LNCaP clone FGC (cell line): Measurements from ENCODE around the gene SIGLEC11.

Experiments used
- DNase-seq: peaks from one replicate; pipeline ENCODE4 v3.0.0-alpha.2; 2011; ENCODE audit warnings: low read depth
- H3K4me3 ChIP-seq: 2 replicates; pipeline ENCODE4 v1.5.1; 2011; ENCODE audit warnings: mild to moderate bottlenecking, low read depth, low read length, control low read depth
- CTCF ChIP-seq: IDR thresholded peaks from 2 replicates; pipeline ENCODE4 v1.5.1; 2012; ENCODE audit warnings: mild to moderate bottlenecking; ENCODE audit not compliant: control insufficient read depth, insufficient read depth; ENCODE audit errors: extremely low read depth

The SIGLEC11 gene

GRCh38 chr19:49911381-49912145, 49.4 kb downstream of the SIGLEC11 start:
- no peak overlapping the region for H3K4me3 ChIP-seq
- DNase-seq = no peak
- TF ChIP-seq CTCF = no peak

DNA sequence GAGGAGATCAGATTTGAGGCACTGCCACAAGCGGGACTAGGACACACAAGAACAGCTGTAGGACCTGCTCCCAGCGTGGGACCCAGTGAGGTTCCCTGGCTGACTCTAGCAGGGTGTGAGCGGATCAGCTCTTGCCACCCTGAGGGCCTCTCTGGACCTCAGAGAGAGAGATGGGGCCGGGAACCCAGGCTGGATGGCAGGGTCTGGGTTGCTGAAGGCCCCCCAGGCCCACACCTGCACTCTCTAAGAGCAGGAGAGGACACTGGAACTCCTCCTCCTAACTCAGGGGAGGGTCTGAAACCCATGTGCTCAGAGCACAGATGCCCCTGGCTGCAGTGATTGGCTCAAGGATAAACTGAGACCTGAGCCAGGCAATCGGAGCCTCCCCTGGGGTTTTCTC, 50.8 kb downstream of the SIGLEC11 start:
- no peak overlapping the region for H3K4me3 ChIP-seq
- no peak for TF ChIP-seq CTCF
- no peak for DNase-seq

GRCh38 chr19:49908480-49909420, 52.2 kb downstream of the SIGLEC11 start:
- no peak overlapping the region for H3K4me3 ChIP-seq
- DNase-seq = no peak
- no peak for TF ChIP-seq CTCF

DNA sequence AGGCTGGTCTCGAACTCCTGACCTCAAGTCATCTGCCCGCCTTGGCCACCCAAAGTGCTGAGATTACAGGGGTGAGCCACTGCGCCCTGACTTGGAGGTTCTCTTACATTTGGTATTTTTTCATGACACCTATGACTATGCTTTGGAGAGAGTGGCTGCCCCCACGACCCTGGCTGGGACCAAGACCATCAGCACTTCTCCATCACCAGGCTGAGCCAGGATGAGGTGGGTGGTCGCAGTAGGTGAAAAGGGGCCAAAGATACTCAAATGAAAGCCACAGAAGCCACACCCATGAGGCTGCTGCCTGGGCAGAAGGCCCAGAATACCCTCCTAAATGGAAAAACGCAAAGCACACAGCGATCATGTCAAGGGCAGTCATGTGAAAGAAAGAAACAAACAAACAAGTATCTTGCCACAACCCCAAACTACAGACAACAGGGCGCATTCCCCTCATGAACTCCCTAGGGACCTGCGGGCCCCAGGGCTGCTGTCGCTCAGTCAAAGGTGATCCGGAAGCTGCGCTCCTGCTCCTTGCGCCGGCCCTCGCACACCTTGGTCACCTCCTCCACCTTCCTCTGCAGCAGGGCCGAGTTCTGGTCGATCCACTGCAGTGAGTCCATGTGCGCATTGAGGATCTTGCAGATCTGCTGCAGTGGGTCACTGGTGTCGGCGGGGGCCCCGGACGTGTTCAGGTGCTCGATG, 53.1 kb downstream of the SIGLEC11 start:
- no peak overlapping the region for H3K4me3 ChIP-seq
- DNase-seq = no peak
- no peak for TF ChIP-seq CTCF

- no peak for DNase-seq
- H3K4me3 ChIP-seq = no peak overlapping the region
- TF ChIP-seq CTCF = no peak
Measured at GRCh38 chr19:49906879-49907564, 54.0 kb downstream of the SIGLEC11 start.

DNA sequence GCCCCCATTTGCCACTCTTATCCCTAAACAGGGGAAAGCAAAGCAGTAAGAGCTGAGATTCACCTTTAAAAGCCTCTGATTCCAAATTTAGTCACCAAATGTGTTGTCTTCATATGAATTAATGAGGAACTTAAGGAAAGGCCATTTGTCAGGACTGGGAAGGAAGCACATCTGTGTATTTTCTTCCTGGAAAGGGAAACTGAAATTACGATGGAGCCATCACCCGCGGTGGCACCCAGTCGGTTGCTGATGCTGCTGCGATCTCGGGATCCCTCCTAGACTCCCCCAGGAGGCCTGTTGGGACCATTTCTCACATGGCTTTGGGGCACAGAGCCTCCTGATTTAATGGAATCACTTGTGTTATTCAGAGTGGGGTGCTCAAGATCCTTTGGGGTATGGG, 56.8 kb downstream of the SIGLEC11 start:
- H3K4me3 ChIP-seq = no peak overlapping the region
- TF ChIP-seq CTCF = no peak
- DNase-seq = no peak
